ENCODE results near the gene PODN.

- TF ChIP-seq GATA3 (IDR thresholded peaks at IDR 0.05; ENCODE audit: low read depth, low read length) (no peak), GATA2 (IDR thresholded peaks at IDR 0.05; ENCODE audit: low read depth, low read length) (no peak)
These were observed 17.2 kb downstream of the PODN start for GRCh38 chr1:53079251-53079650.

All from SH-SY5Y (cell line).